ELF-1 (cell line): ENCODE data around the gene C1GALT1C1.
"Not testable (repeated sequence)": the region's sequence is repeated elsewhere in the genome, so short reads cannot be mapped to it uniquely, and the experiment has no call there.

Source experiments
- DNase-seq: peaks from one replicate; pipeline ENCODE4 v3.0.0-alpha.2; 2016; ENCODE audit warnings: low read depth, low spot score

C1GALT1C1 gene

GRCh38 chrX:120629667-120630537, at the start of gene C1GALT1C1:
TSS of gene C1GALT1C1 (minus strand) at chrX:120630054. CDS start at chrX:120627166, 2,888 bp downstream.
- peak; percentile 98 for DNase-seq

DNA sequence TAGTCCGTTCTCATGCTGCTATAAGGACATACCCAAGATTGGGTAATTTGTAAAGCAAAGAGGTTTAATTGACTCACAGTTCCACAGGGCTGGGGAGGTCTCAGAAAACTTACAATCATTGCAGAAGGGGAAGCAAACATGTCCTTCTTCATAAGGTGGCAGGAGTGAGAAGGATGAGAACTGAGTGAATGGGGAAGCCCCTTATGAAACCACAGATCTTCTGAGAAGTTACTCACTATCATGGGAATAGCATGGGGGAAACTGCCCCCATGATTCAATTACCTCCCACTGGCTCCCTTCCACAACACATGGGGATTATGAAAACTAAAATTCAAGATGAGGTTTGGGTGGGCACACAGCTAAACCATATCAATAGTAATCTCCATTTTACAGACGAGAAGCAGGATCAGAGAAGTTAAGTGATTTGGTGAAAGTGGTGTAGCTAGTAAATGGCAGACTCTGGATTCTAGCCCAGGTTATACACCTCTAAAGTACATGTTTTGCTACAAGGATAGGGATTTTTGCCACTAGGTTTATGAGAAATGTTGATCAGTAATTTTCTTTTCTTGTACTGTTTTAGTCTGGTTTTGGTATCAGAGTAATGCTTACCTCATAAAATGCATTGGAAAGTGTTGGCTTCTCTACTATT, 47.3 kb upstream of the C1GALT1C1 start:
- DNase-seq = no peak

GRCh38 chrX:120672841-120673530, 43.1 kb upstream of the C1GALT1C1 start:
- DNase-seq = no peak

- no peak for DNase-seq
These were observed 42.5 kb upstream of the C1GALT1C1 start for GRCh38 chrX:120672389-120672788.

DNA sequence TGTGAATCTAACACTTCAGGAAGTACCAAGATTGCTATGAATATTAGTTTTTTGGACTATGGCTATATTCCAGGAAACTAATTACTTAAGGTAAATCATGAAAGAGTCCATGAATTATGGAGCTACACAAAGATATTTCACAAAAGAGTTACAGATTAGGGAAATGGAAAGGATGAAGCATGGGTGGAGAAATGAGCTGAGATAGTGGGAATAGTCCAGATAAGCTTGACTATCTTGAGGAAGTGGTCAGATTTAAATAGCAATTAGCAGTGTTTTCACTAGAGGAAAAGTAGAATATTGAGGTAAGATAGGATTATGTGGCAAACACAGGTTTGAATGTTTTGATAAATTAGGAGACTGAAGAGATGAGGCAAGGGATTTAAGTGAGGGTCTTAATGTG, 42.1 kb upstream of the C1GALT1C1 start:
- DNase-seq = no peak

GRCh38 chrX:120668357-120668756, 38.5 kb upstream of the C1GALT1C1 start:
- DNase-seq = no peak

DNA sequence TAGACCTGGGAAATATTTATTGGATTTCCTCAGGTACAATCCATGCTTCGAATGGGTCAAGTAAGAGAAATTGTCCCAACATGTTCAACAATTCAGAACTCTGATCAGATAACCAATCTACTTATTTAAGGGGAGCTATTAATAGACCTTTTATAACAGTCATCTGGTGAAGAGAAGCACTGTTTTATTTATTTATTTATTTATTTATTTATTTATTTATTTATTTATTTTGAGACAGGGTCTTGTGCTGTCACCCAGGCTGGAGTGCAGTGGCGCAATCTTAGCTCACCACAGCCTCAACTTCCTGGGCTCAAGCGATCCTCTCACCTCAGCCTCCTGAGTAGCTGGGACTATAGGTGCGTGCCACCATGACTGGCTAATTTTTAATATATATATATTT, 34.7 kb upstream of the C1GALT1C1 start:
- DNase-seq = not testable (repeated sequence)

DNA sequence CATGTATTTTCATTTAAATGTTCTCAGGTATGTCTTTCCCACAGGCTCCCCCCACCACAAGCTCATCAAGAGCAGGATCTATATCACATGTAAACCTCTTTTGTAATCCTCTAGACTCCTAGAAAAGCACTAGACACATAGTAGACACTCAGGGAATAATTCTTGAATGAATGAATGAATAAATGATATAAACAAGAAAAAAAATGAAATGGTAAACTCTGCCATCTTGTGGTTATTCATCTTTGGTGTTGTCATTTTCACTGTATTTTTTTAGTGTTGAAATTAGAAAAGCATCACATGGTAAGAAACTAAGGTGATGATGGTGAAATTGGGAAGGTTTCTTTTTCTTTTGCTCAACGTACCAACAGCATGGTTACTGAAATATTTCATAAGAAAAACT, 34.2 kb upstream of the C1GALT1C1 start:
- no peak for DNase-seq

DNA sequence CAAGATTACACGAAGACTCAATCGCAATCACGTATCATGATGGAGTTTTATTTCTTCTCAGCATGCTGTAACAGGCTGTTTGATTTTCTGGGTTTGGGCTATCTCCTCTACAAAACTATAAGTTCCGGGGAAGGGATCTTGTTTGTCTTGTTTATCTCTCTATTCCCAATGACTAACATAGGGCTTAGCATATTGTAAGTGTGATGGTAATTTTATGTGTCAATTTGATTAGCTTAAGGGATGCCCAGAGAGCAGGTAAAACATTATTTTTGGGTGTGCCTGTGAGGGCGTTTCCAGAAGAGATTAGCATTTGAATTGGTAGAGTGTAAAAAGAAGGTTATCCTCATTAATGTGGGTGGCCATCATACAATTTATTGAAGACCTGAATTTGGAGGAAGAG, 32.8 kb upstream of the C1GALT1C1 start:
- no peak for DNase-seq

DNA sequence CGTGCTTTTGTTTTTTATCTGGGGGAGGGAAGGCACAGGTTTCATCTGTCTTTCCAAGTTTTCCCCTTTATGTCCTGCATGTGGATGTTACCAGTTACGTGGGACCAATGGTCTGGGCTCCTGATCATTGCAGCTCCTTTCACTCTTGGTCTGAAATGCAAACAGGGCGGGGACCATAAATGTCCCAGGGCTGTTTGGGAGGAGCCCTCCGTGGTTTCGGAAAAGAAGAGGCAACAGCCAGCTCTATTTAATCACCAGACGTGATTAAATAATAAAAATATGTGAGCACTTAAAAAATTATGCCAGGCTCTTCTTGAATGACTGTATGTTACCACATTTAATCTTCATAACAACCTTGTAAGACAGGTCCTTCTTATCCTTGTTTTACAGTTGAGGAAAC, 30.8 kb upstream of the C1GALT1C1 start:
- DNase-seq = peak; percentile 35

GRCh38 chrX:120653000-120653399, 23.1 kb upstream of the C1GALT1C1 start:
- DNase-seq = peak; percentile 17

GRCh38 chrX:120652256-120652655, 22.4 kb upstream of the C1GALT1C1 start:
- not testable (repeated sequence) for DNase-seq

DNA sequence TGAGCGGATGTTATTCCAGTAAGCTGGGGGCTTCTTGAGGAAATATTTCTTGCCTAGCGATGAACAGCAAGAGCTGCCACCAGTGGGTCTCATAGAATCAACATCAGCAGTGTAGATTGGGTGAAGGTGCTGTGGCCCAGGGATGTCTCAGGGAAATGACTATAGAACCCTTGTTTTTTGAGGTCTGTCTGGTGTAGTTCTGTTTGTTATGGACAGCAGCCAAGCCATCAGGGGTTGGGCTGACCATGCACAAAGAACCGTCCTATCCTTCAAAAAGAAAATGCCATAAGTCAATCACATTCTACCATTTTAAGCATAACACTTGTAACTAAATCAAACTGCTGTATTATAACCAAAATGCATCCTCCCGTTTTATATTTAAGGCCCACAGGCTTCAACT, 17.3 kb upstream of the C1GALT1C1 start:
- DNase-seq = no peak

- peak; percentile 63 for DNase-seq
These were observed 13.0 kb upstream of the C1GALT1C1 start for GRCh38 chrX:120642871-120643270.

GRCh38 chrX:120638619-120639018, 8.8 kb upstream of the C1GALT1C1 start:
- DNase-seq = no peak

DNA sequence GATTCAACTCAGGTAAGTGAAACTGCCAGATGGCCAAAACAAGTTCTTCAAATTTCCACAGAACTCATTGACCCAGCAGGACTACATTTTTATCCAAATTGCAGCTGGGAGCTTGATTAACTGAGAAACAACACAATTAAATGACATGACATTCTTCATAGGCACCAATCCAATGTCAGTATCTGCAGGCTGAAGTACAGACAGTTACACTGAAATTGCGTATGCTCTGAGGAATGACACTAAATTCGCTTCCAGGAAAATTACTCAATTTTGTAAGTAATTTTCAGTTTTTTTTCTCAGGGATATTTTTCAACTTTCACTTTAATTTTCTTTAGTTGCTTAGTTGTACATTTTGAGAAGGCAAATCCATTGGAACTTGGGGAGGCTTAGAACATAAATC, 4.5 kb downstream of the C1GALT1C1 start:
- no peak for DNase-seq

GRCh38 chrX:120617996-120618630, 11.7 kb downstream of the C1GALT1C1 start:
- no peak for DNase-seq

- no peak for DNase-seq
These were observed 15.0 kb downstream of the C1GALT1C1 start for GRCh38 chrX:120614816-120615215.

DNA sequence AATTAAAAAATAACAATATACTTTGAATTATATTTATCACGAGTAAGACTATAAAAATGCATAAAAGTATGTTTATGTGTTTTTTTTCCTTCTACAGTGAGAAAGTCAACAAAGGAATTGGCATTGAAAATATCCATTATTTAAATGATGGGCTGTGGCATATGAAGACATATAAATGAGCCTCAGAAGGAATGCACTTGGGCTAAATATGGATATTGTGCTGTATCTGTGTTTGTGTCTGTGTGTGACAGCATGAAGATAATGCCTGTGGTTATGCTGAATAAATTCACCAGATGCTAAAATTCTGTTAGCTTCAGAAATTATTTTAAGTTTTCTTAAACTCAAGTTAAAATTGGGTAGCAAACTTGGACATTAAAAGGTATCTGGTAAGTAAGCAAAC, 17.8 kb downstream of the C1GALT1C1 start:
- DNase-seq = no peak

DNA sequence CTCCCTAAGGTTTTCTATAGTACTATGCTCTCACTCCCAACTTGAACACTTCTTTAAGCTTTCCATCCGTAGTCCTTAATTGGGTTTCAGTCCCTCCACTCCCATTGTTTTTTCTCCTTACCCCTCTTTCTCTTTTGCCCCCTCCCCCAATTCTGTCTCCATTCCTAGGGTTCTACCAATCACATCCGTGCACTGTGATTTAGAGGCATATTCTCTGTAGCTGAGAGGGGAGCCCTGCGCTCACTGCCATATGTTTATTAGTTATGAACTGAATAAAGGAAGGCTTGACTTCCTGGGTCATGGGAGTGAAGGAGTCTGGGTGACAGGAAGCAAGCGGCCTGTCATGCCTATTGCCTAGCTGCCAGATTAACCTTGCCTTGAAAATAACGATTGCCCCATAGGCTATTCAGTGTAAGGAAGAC, 25.5 kb downstream of the C1GALT1C1 start:
- peak; percentile 27 for DNase-seq

DNA sequence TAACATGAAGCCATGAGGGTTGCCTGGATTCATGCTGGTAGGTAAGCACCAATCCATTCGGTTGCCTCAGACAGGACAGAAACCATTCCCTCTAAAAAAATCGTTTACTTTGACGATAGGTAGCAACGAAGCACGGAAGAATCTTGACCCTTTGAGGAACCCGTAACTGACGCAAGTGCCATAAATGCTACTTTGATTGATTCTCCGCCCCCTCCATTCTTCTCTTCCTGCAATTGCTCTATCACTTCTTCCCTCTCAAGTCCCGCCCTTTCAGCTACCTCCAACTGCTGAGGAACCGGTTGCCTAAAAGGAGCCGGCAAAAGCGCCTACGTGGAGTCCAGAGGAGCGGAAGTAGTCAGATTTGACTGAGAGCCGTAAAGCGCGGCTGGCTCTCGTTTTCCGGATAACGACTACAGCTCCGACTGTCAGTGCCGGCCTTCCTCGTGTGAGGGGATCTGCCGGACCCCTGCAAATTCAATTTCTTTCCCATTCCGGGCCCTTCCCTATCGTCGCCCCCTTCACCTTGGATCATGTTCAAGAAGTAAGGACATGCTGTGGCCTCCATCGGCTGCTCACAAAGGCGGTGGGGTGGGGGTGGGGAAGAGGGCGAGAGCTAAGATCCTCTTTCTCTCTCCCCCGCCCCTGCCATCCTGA, 26.0 kb downstream of the C1GALT1C1 start, which contains the start of gene MCTS1:
Gene MCTS1 (plus strand): TSS at position 395 of the 654 bp plus-strand sequence. CDS start 136 bp downstream, at position 531.
- peak; percentile 98 for DNase-seq
